GM19025 (cell line): Measurements from ENCODE around the gene GPR26.
"Not testable (repeated sequence)": the region's sequence is repeated elsewhere in the genome, so short reads cannot be mapped to it uniquely, and the experiment has no call there.

Experiments
- ATAC-seq: cut with Tn5 transposase; IDR thresholded peaks from one replicate; pipeline ENCODE4 v1.9.1; 2021; ENCODE audit warnings: mild to moderate bottlenecking, low read depth, moderate library complexity; ENCODE audit not compliant: unreplicated experiment

The GPR26 gene

GRCh38 chr10:123704076-123704475 is 37.9 kb downstream of the GPR26 start:
- ATAC-seq = no peak

- ATAC-seq = no peak
These were observed 38.7 kb downstream of the GPR26 start for GRCh38 chr10:123704812-123705211.

DNA sequence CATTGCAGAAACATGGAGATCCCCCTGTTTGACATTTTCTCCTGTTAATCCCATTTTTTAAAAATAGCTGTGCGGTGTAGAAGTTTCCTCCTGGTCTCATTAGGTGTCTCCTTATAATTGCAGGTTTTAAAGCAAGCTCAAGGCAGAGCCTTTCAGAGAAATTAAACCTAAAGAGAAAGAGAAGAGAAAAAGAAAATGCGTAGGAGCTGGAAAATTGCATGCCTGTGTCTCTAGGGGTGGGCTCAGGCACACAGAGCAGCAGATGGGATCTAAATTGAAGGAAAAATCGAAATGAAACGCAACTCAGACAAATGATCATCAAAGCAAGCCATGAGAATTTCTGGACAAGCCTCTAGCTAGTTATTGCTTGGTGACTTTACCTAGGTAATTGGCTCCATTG is 40.1 kb downstream of the GPR26 start:
- no peak for ATAC-seq

DNA sequence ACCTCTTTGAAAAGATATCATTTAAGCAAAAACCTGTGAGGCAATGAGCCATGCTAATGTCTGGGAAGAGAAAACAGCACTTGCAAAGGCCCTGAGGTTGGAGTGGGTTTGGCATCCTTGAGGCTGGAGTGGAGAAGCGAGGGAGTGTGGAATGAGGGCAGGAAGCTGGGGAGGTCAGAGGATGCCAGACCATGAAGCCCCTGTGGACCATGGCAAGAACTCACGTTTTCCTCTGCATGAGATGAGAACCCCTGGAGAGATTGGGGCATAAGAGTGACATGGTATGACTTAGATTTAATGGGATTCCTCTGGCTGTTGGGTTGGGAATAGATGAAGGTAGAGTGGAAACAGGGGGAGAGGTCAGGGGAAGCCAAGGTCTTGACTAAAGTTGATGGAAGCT is 49.4 kb downstream of the GPR26 start:
- no peak for ATAC-seq

DNA sequence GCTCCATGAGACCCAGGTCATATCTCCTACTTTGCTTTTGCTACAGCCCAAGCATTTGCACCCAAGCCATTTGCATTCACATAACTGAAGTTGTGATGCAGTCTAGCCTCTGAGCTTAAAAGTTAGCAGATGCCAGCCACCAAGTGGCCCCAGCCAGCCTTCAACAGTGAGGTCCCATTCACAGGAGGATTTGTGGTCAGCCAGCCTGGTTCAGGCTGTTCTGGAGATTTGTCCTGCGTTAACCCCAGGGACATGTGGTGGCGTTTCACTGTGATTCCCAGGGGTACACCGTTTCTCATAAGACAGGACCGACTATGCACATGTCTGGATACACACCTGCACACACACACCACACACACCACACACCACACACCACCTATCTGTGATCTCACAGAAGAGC is 51.2 kb downstream of the GPR26 start:
- no peak for ATAC-seq

GRCh38 chr10:123718544-123719060 is 52.4 kb downstream of the GPR26 start:
- ATAC-seq = no peak

DNA sequence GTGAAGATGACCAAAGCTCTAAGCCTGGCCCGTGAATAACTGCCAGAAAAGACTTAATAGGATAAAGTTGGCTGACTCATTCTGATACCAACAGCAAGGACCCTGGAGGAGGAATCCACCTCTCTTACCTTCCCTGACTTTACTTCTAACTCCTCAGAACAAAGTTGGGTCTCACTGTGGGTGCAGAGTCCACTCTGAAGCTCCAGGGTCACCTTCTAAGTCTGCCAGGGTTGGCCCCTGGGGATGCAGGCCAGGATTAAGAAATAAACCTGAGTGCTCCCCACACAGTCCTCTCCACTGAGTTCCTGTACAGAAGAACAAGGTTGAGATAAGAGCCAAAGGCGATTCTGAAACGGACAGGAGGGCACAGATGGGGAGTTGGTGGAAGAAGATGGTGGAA is 54.4 kb downstream of the GPR26 start:
- ATAC-seq = no peak

- no peak for ATAC-seq
These were observed 55.4 kb downstream of the GPR26 start for GRCh38 chr10:123721441-123722049.

DNA sequence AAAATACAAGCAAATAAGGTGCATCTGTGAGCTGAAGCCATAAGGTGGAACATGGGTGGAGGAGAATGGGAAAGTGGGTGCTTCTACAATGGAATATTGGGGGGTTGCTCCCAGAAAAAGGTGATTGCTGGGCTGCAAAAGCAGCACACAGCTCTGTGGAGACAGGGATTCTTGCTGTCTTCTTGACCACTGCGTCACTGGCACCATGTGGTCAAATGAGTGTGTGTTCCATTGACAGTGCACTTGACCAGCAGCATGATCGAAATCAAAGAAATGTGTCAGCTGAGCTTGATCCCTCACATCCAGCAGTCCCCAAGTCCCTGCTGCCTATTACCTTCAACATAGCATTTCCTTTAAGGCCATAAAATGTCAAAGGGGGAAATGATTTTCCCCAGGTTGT is 56.2 kb downstream of the GPR26 start:
- no peak for ATAC-seq

DNA sequence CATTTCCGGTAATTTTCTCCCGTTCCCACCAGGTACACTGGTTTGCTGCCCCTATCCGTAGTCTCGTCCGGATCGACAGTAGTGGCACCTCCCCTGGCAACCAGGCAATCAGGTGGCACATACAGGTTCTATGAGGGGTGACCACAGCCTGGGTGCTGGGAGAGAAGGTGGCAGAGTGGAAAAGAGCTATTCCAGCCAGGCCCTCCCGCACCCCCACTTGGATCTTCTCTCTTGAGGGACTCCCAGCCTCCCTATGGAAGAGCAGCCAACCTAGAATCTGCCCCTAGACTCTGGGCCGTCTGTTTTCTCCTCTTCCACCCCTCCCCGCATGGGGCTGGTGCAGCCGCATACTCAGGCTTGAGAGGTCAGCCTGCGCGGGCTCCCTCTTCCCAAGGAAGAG is 58.6 kb downstream of the GPR26 start:
- ATAC-seq = no peak

DNA sequence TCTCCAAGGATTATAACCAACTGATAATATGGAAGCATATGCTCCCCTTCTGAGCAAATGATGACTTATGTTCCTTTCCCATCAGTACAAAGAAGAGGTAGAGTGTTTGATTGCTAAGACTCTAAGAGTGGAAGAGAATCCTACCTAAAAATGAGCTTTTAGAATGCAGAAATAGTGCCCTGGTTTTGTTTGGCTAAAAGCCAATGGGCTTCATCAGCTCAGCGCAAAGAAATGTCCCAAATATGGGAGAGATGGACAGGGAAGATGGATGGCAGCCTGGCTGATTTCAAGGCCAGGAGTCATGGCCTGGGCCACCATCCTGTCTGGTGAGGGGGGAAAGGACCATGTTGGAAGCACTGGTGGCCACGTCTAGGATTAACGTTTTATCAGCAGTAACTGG is 60.2 kb downstream of the GPR26 start:
- ATAC-seq = no peak

DNA sequence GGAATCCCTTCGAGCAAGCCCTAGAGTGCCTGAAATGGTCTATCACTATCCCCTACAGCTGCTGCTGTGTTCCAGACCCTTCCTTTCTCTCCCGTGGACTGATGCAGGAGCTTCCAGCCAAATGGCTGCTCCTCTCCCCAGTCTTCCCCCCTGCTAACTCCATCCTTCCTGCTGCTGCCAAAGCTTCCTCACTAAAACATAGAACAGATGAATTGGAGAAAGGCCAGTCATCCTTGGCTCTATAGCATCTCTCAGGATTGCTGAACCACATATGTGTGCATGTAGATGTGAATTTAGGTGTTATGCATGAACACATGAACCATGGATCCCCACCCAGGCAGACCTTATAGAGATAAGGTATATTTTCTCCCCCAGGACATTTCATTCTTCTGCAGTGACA is 60.7 kb downstream of the GPR26 start:
- ATAC-seq = no peak

DNA sequence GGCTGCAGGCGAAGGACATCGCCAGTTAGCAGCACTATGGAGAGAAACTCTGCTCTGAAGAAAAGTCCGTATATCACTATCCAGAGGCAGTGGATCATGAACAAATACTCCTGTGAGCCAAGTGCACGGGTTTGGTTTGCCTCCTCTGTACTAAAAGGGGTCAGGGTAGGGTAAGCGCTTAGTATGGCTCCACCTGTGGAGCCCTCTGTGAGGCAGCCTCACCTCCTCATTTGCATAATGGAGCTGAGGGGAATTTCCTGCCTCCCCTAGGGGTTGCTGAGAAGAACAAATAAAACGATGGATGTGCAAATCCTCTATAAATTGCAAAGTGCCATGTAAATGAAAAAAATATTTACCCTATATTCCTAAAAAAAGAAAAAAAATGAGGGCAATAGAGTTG is 63.4 kb downstream of the GPR26 start:
- ATAC-seq = no peak

GRCh38 chr10:123736917-123737316 is 70.8 kb downstream of the GPR26 start:
- not testable (repeated sequence) for ATAC-seq

GRCh38 chr10:123741146-123741545 is 75.0 kb downstream of the GPR26 start:
- no peak for ATAC-seq

DNA sequence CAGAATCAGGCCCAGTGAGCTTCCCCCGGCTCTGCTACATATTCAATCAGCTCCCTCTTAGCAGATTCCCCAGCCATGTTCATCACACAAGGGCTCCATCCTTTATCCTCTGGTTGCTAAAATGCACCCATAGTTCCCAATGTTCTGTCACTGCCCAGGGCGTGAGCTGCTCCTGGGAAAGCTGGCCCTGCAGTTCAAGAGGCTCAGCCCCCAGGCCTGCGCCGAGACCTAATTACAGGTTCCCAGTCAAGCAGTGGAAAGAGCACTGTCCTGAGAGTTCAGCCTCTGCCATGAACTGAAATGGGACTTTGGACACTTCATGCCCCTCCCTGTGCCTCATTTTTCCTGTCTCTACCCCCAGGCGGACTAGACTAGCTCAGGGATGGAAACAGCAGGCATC is 75.6 kb downstream of the GPR26 start:
- ATAC-seq = no peak

- ATAC-seq = no peak
These were observed 76.7 kb downstream of the GPR26 start for GRCh38 chr10:123742751-123743440.

- no peak for ATAC-seq
These were observed 77.5 kb downstream of the GPR26 start for GRCh38 chr10:123743441-123744223.

- ATAC-seq = no peak
These were observed 78.0 kb downstream of the GPR26 start for GRCh38 chr10:123744224-123744536.
